GM12801 (cell line): ENCODE data around the gene FOXJ3.

Experiments used
- CTCF ChIP-seq: IDR thresholded peaks from one replicate; pipeline ENCODE4 v1.5.1; 2011; ENCODE audit warnings: control low read depth; ENCODE audit not compliant: insufficient read length; ENCODE audit errors: extremely low read depth

Gene FOXJ3

GRCh38 chr1:42140191-42140590 is 194.8 kb downstream of the FOXJ3 start:
- no peak for TF ChIP-seq CTCF

- TF ChIP-seq CTCF: no peak
Measured at GRCh38 chr1:42139444-42139843, 195.6 kb downstream of the FOXJ3 start.

DNA sequence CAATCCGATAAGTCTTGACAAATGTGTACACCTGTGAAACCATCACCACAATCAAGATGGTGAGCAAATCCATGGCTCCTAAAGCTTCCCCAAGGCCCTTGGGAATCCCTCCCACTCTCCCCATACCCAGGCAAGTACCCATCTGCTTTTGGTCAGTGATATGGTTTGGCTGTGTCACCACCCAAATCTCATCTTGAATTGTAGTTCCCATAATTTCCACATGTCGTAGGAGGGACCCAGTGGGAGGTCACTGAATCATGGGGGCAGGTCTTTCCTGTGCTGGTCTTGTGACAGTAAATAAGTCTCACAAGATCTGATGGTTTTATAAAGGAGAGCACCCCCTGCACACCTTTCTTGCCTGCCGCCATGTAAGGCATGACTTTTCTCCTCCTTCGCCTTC is 196.4 kb downstream of the FOXJ3 start:
- no peak for TF ChIP-seq CTCF

- no peak for TF ChIP-seq CTCF
Measured at GRCh38 chr1:42137766-42138165, 197.3 kb downstream of the FOXJ3 start.

DNA sequence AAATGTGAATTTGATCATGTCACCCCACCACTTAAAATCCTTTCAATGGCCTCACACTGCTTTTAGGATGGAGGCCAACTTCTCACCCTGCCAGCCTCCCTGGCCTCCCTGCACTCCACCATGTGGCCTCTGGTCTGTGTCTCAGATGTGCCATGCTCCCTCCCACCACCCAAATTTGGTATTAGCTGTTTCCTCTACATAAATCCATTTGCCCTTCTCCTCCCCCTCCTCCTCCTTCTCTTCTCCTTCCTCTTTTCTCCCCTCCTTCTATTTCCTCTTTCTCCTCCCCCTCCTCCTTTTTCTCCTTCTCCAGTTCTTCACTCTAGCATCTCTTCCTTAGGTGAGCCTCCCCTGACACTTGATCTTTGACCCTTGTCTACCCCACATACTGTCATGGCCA is 198.6 kb downstream of the FOXJ3 start:
- TF ChIP-seq CTCF: no peak

DNA sequence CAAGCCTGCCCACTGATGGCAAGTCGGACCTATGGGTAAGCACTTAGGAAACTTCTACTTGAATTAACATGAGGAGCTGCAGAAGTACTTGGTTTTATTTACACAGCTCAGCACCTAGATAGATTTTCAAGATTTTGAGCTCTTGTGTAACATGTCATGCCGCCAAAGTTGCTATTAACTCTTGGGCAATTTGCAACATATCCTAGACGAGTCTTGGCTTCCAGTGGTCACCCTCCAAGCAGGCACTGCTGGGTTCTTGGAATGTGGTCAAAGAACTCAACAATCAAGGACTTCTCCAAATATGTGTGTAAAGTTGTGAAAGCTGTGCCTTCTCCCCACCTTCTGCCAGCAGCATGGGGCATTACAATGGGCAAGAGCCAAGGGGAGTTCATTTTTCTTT is 199.6 kb downstream of the FOXJ3 start:
- TF ChIP-seq CTCF: no peak

- TF ChIP-seq CTCF: no peak
Measured at GRCh38 chr1:42133809-42134526, 201.1 kb downstream of the FOXJ3 start.
